Measurements from ENCODE around the gene NAXE.
"Not testable (repeated sequence)": the region's sequence is repeated elsewhere in the genome, so short reads cannot be mapped to it uniquely, and the experiment has no call there.

NAXE gene

DNA sequence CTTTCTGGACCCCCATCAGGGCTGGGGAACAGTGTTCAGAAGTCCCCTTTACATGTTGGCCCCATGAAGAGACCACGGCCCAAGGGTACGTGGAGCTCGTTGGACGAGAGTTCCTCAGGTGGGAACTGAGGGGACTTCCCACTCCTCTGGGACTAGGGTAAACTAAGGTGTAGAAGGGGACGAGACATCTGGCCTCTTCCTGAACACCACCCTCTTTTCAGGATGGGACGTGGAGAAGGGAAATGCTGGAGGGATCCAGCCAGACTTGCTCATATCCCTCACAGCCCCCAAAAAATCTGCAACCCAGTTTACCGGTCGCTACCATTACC is 2.0 kb downstream of the NAXE start:
- ATAC-seq, result no peak
- DNase-seq, result no peak

DNA sequence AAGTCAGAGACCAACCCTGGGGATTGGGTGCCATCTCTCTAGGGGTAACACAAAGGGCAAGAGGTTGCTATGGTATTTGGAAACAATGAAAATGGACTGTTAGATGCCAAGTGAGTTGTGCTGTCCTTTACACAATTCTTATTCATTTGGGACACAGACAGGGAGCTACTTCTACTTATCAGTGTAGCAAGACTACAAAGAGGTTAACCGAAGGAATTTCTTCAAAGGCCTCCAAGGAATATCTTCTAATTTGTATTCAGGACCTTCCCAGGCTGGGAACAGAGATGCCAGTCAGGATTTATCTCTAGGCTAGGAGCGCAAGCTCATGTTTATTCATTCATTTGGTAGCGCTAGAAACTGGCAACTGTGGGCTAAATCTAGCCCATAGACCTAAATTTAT is 2.6 kb downstream of the NAXE start:
- no peak for ATAC-seq
- no peak for DNase-seq

DNA sequence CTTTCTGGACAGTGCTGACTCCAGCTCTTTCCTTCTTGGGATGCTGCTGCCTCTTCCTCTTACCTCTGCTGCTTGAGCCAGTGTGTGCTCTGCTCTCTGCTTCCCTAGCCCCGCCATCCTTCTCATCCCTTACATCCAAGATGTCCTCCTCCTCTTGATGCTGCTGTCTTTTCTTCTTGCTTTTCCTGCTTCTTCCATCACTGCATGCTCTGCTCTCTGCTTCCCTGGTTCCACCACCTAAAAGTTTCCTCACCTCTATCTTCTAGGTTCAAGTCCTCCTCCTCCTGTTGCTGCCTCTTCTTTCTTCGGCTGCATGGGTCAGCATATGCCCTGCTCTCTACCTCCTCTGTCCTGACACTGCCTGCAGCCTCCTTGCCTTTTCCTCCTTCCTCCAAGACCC is 3.4 kb downstream of the NAXE start:
- DNase-seq (no peak), ATAC-seq (no peak)

DNA sequence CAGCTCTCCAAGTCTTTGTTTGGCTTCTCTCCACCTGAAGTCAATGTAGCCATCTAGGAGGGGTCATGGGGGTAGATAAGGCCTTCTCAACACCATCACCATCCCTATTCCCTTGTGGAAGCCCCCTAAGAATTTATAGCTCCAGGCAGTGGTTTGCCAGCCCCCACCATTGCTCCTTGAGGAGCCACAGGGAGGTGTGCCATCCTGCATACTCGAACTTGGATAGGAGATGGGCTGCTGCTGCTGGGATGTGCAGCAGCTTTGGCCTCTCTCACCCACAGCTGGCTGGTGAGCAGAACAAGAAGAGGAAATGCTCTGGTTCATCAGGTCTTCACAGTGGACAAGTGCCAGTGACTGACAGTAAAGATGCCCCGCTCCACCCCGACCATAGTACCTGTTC is 4.8 kb downstream of the NAXE start:
- ATAC-seq (no peak), DNase-seq (no peak)

DNA sequence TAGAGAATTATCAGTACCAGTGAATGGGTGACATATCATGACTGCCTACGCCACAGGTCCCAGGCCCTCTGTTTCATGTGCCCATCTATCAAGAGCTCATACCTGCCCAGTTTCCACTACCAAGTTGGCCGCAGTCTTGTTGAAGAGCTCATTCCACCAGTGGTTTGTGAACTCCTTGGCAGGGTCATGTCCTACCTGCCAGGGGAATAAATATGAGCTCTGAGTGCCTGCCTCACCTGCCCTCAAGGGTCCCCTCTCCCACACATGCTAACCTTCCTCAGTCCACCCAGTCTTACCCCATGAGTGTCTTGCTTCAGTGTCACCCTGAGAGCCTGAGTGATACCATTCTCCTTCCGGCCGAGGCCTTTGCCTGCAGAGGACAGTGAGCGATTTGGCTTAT is 6.5 kb downstream of the NAXE start:
- DNase-seq (no peak), ATAC-seq (no peak)

DNA sequence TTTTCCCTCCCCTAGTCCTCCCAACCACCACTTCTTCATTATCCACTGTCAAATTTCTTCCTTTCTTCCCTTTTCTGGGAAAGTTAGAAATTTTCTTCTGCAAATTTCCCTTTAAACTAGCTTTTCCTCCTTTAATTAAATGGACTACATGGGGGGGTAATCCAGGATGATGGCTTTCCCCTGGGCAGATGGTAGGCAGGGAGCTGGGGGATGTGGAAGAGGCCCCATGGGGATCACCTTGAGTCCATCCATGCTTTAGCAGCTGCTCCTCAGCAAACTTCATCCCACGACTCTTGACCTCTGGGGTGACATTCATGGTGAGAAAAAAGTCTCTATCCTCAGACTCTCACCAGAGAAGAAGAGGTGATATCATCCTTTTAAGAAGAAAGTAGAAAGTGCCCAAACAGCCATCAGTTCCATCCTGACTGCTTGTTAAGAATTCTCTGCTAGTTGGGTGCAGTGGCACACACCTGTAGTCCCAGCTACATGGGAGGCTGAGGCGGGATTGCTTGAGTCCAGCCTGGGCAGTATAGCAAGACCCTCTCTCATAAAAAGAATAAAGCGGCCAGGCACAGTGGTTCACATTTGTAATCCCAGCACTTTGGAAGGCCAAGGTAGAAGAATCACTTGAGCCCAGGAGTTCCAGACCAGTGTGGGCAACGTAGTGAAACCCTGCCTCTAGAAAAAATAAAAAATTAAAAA is 7.3 kb downstream of the NAXE start:
- no peak for DNase-seq
- no peak for ATAC-seq

DNA sequence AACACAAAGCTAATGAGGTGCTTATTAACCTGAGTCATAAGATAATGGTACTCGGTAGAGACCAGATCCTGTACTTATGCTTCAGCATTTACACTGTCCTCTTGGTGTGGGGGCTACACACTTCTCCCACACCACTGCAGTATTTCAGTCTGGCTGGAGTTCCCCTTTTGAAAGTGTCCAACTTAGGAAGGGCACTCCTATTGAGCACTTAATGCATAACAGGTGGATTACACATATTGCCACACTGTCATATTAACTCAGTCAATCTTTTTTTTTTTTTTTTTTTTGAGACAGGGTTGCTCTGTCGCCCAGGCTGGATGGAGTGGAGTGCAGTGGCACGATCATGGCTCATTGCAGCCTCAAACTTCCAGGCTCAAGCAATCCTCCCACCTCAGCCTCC is 8.2 kb downstream of the NAXE start:
- DNase-seq (peak; percentile 18), ATAC-seq (peak; percentile 78)

DNA sequence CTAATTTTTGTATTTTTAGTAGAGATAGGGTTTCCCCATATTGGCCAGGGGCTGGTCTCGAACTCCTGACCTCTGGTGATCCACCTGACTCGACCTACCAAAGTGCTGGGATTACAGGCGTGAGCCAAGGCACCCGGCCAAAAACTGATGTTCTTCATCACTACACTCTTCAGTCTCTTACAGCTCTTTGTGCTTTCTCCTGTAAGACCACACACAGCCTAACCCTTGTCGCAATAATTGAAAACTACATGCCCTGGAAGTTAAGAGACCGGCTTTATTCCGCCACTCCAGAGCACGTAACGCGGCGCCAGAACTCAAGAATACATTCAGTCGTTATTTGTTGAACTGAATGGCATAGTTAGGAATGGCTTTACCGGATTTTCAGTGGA is 9.2 kb downstream of the NAXE start:
- DNase-seq (peak; percentile 26), ATAC-seq (no peak)

DNA sequence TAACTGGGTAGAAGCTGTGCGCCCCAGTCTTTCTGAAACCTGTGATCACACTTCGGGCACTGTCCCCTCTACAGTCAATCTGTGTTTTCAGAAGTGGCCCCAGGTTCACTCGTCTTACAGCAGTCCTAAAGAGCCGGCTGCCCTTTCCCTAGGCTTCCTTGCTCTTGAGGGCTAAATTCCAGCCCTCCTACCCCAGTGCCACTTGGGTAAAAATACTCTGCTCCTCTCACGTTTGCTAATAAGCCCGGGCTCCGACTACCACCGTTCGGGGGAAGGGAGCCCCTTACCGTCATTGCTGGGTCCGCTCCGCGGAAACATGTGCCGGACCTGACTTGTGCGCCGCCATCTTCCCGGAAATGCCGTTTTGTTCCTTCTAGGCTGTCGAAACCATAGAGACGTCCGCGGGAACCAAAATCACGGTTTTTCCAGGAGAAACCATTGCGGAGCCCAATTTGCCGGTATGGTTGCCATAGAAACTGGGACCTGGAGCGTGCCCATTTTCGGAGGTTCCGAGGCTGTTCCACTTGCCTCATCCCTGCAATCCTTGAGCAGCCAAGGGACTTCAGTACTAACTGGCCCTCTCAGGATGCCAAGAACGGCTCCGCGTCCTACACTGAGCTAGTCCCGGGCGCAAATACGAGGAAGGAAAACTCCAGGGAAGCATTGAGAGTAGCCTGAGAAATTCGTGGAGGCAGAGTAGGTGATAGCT is 9.7 kb downstream of the NAXE start, which contains the start of gene GPATCH4:
GPATCH4 (minus strand) TSS at position 358 of the 709 bp plus-strand sequence.
- DNase-seq (peak; percentile 80), ATAC-seq (peak; percentile 61)

DNA sequence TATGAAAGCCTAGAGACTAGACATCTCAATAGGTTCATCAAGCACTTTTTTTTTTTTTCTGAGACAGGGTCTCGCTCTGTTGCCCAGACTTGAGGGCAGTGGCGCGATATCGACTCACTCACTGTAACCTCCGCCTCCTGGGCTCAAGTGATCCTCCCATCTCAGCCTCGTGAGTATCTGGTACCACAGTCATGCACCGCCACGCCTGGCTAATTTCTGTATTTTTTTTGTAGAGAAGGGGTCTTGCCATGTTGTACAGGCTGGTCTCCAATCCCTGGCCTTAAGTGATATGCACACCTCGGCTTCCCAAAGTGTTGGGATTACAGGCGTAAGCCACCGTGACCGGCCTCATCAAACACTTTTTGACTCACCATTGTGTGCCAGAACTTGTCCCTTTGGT is 10.3 kb downstream of the NAXE start:
- DNase-seq (peak; percentile 20), ATAC-seq (no peak)

DNA sequence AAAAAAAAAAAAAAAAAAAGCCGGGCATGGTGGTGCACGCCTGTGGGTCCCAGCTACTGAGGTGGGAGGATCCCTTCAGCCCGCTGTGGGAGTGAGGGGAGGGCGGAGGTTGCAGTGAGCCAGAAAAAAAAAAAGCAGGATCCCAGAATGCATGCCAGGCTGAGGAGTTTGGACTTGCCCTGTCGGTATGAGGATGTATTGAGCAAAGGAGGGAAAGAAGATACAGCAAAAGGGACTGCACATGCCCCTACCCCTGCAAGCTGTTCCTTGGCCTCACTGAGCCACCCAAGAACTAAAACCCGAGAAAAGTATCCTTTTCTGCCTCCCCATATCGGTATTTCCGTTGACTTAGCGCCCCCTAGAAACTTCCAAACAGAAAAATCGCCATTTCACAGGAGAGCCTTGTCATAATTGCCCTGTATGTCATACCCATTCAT is 11.0 kb downstream of the NAXE start:
- peak; percentile 23 for DNase-seq
- no peak for ATAC-seq

DNA sequence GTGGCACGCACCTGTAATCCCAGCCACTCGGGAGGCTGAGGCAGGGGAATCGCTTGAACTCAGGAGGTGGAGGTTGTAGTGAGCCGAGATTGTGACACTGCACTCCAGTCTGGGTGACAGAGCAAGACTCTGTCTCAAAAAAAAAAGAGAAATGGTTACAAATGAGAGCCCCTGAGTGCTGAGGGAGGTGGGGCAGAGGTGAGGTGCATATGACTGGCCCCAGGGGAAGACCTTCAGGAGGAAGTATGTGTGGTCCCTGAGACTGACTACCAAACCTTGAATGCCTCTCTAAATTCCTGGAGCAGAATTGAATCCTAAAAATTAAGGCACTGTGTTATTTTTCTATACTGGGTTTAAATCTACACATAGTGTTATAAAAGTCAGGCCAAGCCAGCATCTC is 15.8 kb downstream of the NAXE start:
- ATAC-seq, DNase-seq: not testable (repeated sequence)

DNA sequence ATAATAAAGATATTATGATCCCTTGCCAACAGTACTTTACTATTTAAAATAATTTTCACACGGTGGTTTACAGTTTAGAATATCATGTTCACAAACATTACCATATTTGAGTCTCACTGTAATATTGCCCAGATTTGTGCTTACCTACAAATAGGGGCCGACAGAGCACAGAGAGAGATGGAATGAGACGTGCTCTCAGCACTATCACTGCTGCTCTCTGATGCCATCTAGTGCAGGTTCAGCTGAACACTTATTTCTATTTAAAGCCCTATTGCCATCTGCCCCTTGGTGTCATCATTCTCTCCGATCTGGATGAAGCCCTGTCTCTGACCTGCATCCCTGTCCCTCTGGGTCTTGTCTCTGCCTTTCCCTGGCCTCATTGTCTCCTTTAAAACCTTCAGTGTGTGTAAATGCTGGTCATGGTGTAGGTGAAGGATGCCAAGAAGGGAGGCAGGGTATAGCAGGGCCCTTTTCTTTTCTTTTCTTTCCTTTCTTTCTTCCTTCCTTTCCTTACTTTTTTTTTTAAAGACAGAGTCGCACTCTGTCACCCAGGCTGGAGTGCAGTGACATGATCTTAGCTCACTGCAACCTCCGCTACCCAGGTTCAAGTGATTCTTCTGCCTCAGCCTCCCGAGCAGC is 16.6 kb downstream of the NAXE start:
- ATAC-seq (peak; percentile 95), DNase-seq (peak; percentile 63)

DNA sequence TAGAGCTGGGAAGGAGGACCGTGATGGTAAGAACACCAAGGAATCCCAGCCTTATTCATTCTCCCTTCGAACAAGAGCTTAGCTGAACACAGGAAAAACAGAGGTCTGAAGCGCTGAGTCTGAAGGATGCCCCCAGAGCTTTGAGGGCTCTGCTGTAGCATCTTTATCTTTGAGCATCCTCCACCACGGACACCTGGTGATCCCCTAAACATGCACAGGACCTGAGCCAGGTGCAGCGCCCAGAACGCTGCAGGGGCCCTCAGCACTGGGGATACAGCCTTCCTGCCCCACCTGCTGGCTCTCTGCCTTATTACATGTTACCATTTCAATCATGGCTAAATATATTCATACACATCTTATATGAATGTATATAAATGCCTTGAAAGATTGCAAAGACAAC is 17.4 kb downstream of the NAXE start:
- ATAC-seq (peak; percentile 86), DNase-seq (peak; percentile 69)

DNA sequence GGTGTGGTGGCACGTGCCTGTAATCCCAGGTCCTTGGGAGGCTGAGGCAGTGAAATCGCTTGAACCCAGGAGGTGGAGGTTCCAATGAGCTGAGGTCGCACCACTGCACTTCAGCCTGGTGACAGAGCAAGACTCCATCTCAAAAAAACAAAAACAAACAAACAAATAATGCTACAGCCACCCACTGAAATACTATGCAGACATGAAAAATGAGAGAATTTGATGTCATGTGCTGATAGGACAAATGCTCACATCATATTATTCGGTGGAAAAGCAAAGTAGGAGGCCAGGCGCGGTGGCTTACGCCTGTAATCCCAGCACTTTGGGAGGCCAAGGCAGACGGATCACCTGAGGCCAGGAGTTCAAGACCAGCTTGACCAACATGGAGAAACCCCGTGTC is 18.5 kb downstream of the NAXE start:
- DNase-seq, ATAC-seq: not testable (repeated sequence)

DNA sequence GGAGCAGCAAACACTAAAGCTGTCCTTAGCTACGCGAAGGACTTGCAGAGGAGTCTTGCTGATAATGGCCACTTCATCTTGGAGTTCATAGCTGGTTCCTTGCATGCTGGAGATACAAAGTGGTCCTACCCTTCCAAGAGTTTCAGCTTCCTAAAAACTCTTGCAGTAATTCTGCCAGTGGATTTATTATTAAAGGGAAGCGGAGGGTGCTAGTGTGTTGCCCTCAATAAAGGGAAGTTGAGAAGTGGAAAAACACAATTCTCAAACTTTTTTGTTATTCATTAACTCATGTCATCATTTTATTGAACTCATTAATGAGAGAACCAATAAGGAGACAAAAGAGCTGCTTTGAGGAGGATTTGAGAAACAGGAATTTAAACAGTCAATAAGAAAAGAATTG is 21.1 kb downstream of the NAXE start:
- ATAC-seq (no peak), DNase-seq (no peak)

DNA sequence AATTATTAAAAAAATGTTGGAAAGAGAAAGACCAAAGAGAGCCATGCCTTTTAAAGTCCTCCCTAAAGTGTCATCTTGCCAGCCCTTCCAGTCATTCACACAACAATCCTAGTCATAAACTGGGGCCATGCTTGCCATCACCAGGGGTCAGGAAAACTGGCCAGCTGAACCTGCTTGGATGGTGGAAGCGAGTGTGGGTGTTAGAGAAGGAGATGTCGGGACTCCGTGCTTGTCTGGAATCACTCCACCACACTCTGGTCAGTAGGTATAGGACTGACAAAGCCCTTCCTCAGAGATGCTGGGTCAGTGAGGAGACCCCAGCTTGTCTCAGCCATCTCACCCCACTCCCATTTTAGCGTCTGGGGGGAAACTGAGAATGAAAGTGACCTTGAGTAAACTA is 24.4 kb downstream of the NAXE start:
- ATAC-seq, result no peak
- DNase-seq, result no peak

DNA sequence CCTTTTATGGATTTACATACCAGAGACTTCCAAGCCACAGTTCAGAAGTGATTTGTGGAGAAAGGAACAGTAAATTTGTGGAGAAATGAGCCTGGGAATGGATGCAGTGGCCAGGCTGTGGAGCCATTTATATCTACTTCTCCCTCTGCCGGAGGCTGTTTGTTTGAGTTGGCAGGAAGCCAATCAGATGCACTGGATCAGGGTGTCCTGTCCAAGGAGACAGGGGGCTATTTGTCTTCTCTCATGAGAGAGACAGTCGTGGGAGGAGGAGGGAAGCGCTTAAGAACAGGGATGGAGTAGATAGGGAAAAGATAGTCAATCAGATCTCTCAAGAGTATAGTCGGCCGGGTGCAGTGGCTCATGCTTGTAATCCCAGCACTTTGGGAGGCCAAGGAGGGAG is 24.9 kb downstream of the NAXE start:
- no peak for DNase-seq
- no peak for ATAC-seq

DNA sequence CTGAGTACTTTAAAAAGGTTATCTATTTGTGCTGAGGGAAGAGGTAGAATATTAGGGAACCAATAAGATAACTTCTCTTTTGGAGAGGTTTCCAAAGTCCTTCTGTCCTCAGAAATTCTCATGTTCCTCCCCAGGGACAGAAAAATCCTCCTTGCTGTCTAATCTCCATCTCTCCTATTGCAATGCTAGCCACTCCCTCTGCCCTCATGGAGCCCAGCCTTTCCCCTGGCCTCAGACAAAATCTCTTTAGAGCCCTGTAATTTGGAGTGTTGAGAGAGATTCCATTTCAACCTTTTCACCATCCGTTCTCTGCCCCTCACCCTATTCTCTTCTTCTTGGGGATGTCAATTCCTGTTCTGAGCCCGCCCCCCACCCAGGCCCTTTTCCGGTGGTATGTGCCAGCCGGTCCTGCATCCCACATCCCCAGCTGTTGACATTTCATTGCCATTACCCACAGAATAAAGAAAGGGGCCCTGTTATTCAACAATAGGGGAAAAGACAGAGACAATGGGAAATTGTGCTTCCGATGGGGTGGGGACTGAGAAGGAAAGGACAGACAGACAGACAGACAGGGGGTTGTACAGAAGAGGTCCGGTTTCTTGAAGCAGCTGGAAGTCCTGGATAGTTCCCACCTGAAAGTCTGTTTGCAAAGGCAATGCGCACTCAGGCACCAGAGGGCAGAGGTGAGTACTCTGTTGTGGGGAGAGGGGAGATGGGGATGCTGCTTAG is 27.4 kb downstream of the NAXE start, which contains the start of gene HAPLN2:
HAPLN2 (plus strand) TSS at position 563 of the 729 bp plus-strand sequence. CDS start 4,076 bp downstream, outside the sequence.
- no peak for DNase-seq
- ATAC-seq, result no peak

DNA sequence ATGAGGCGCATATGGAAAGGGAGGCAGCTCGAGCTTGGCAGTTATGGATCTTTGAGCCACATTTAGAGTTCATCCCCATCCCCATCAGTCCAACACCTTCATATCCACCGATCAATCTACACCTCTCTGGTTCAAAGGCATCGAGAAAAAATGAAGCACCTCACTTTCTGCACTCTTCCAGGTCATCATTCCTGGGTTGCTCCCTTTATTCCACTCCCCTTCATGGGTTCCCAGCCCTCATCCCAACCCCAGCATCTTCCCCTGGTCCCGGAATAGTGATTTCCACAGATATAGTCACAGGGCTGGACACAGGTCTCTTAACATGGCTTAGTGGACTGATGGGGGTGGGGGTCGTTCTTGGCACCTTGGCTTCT is 28.0 kb downstream of the NAXE start:
- DNase-seq (no peak), ATAC-seq (no peak)

DNA sequence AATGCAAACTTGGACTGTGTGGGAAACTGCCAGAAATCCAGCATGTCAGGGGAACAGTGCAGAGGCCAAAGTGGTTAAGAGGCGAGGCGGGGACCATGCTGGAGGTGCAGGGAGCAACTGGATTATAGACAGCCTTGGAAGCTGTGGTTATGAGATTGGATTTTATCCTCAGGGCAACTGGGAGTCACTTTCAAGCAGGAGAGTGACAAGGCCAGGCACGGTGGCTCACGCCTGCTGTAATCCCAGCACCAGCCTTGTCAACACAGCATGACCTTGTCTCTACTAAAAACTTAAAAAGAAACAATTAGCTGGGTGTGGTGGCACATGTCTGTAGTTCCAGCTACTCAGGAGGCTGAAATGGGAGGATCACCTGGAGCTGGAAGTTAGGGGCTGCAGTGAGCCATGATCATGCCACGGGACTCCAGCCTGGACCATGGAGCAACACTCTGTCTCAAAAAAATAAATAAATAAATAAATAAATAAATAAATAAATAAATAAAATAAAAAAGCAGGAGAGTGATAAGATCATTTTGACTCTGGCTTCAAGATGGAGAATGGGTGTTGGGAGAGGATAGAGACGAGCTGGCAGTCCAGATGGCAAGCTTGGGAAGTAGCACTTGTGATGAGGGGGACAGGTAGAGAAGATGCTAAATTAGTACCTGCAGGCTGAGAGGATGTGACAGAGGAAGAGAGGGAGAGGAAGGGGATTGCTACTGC is 31.2 kb downstream of the NAXE start:
- ATAC-seq (no peak), DNase-seq (no peak)

All from stimulated activated naive CD8-positive, alpha-beta T cell treated with anti-CD3 and anti-CD28 coated beads, Interleukin-15, Interleukin-2, amounts not matched to agents 100 U/mL and 50 U/mL, for 24 hours (primary cell).